H9 (cell line): ENCODE results near the gene PLIN3. TPM values are rescaled to one million over a fixed set of nuclear protein-coding genes. Genes with fewer than 3 reads are reported as not detected.
A peak's percentile ranks its signal among the peaks of the same experiment; 100 is the strongest.

Source experiments
- DNase-seq: peaks from one replicate; pipeline ENCODE4 v3.0.0-alpha.2; 2017
- H2AFZ ChIP-seq: one replicate; pipeline ENCODE4 v1.6.1; 2013; ENCODE audit warnings: mild to moderate bottlenecking, low read length, control low read depth, moderate library complexity
- H2AK5ac ChIP-seq: 2 replicates; pipeline ENCODE4 v1.6.1; 2013; ENCODE audit warnings: low read length, control low read depth, mixed read lengths; ENCODE audit not compliant: insufficient read length
- H2BK120ac ChIP-seq: one replicate; pipeline ENCODE4 v1.6.1; 2013; ENCODE audit warnings: low read depth, mild to moderate bottlenecking, low read length, control low read depth, inconsistent platforms; ENCODE audit not compliant: poor library complexity, severe bottlenecking
- H2BK12ac ChIP-seq: 2 replicates; pipeline ENCODE4 v1.6.1; 2013; ENCODE audit warnings: low read length, control low read depth, mixed read lengths, low read depth; ENCODE audit not compliant: insufficient read length
- H2BK15ac ChIP-seq: 2 replicates; pipeline ENCODE4 v1.6.1; 2013; ENCODE audit warnings: low read depth, low read length, control low read depth
- H2BK20ac ChIP-seq: one replicate; pipeline ENCODE4 v1.6.1; 2013; ENCODE audit warnings: low read depth, mild to moderate bottlenecking, low read length, control low read depth, inconsistent platforms; ENCODE audit not compliant: poor library complexity, severe bottlenecking
- H2BK5ac ChIP-seq: 2 replicates; pipeline ENCODE4 v1.6.1; 2013; ENCODE audit warnings: low read length, control low read depth, mixed read lengths; ENCODE audit not compliant: insufficient read length
- H3K14ac ChIP-seq: 2 replicates; pipeline ENCODE4 v1.6.1; 2013; ENCODE audit warnings: low read length, control low read depth; ENCODE audit not compliant: insufficient read depth
- H3K18ac ChIP-seq: 2 replicates; pipeline ENCODE4 v1.6.1; 2013; ENCODE audit warnings: low read depth, mild to moderate bottlenecking, mixed read lengths, low read length, control low read depth; ENCODE audit not compliant: insufficient read length
- H3K23ac ChIP-seq: 2 replicates; pipeline ENCODE4 v1.6.1; 2013; ENCODE audit warnings: low read length, control low read depth, mixed read lengths, low read depth; ENCODE audit not compliant: insufficient read length
- H3K23me2 ChIP-seq: 2 replicates; pipeline ENCODE4 v1.6.1; 2013; ENCODE audit warnings: low read depth, mild to moderate bottlenecking, mixed read lengths, low read length, control low read depth; ENCODE audit not compliant: insufficient read length, poor library complexity, severe bottlenecking
- H3K27ac ChIP-seq: 2 replicates; pipeline ENCODE4 v1.5.1; 2013; ENCODE audit warnings: low read length, control low read depth, mixed read lengths, low read depth; ENCODE audit not compliant: insufficient read length
- H3K27me3 ChIP-seq: 2 replicates; pipeline ENCODE4 v1.6.1; 2013; ENCODE audit warnings: low read length, control low read depth, inconsistent platforms; ENCODE audit not compliant: insufficient read depth
- H3K4ac ChIP-seq: 2 replicates; pipeline ENCODE4 v1.6.1; 2013; ENCODE audit warnings: low read depth, mild to moderate bottlenecking, control low read depth, inconsistent platforms, low read length, moderate library complexity
- H3K4me1 ChIP-seq: 2 replicates; pipeline ENCODE4 v1.6.1; 2013; ENCODE audit warnings: low read length, control low read depth, inconsistent platforms; ENCODE audit not compliant: insufficient read depth
- H3K4me2 ChIP-seq: 2 replicates; pipeline ENCODE4 v1.6.1; 2013; ENCODE audit warnings: low read length, control low read depth, mixed read lengths; ENCODE audit not compliant: insufficient read length, insufficient read depth
- H3K56ac ChIP-seq: 2 replicates; pipeline ENCODE4 v1.6.1; 2013; ENCODE audit warnings: low read depth, mild to moderate bottlenecking, mixed read lengths, low read length, control low read depth; ENCODE audit not compliant: insufficient read length
- H3K79me1 ChIP-seq: 2 replicates; pipeline ENCODE4 v1.6.1; 2013; ENCODE audit warnings: low read depth, mild to moderate bottlenecking, moderate library complexity, low read length, control low read depth, inconsistent platforms; ENCODE audit not compliant: insufficient read depth, poor library complexity, severe bottlenecking
- H3K79me2 ChIP-seq: 2 replicates; pipeline ENCODE4 v1.6.1; 2013; ENCODE audit warnings: low read length, control low read depth, inconsistent platforms; ENCODE audit not compliant: insufficient read depth
- H3K9ac ChIP-seq: 2 replicates; pipeline ENCODE4 v1.6.1; 2013; ENCODE audit warnings: low read length, control low read depth, mixed read lengths; ENCODE audit not compliant: insufficient read length; ENCODE audit errors: extremely low read depth
- H3K9me3 ChIP-seq: one replicate; pipeline ENCODE4 v1.6.1; 2013; ENCODE audit warnings: low read depth, low read length, inconsistent platforms; ENCODE audit not compliant: control insufficient read depth
- H3T11ph ChIP-seq: one replicate; pipeline ENCODE4 v1.6.1; 2013; ENCODE audit warnings: mild to moderate bottlenecking, low read length, control low read depth, inconsistent platforms
- H4K20me1 ChIP-seq: one replicate; pipeline ENCODE4 v1.6.1; 2013; ENCODE audit not compliant: control insufficient read depth, insufficient read length, insufficient read depth
- H4K5ac ChIP-seq: 2 replicates; pipeline ENCODE4 v1.6.1; 2013; ENCODE audit warnings: low read depth, mild to moderate bottlenecking, mixed read lengths, low read length, control low read depth; ENCODE audit not compliant: insufficient read length
- H4K8ac ChIP-seq: replicated peaks from 2 replicates; pipeline ENCODE4 v1.6.1; 2013; ENCODE audit warnings: low read length, control low read depth, mixed read lengths, low read depth; ENCODE audit not compliant: insufficient read length
- H4K91ac ChIP-seq: 2 replicates; pipeline ENCODE4 v1.6.1; 2013; ENCODE audit warnings: low read depth, mild to moderate bottlenecking, moderate library complexity, mixed read lengths, low read length, control low read depth; ENCODE audit not compliant: insufficient read length
- H3K27ac Mint-ChIP-seq, 3 experiments: 2 replicates in 2 of 3; 3 replicates in 1 of 3; pipeline ENCODE4 v1.8.0; 2020 to 2021; ENCODE audit warnings: mixed read lengths in 3 of 3, mild to moderate bottlenecking in 1 of 3, moderate library complexity in 1 of 3
- H3K27me3 Mint-ChIP-seq: 2 replicates; pipeline ENCODE4 v1.8.0; 2021; ENCODE audit warnings: low read depth, mild to moderate bottlenecking, moderate library complexity, mixed read lengths
- H3K36me3 Mint-ChIP-seq, 3 experiments: 2 replicates in 2 of 3; 3 replicates in 1 of 3; pipeline ENCODE4 v1.8.0; 2020 to 2021; ENCODE audit warnings: low read depth in 3 of 3, mixed read lengths in 3 of 3; ENCODE audit not compliant: insufficient read depth in 1 of 3
- H3K4me1 Mint-ChIP-seq, 2 experiments: 2 replicates each; pipeline ENCODE4 v1.8.0; 2020; ENCODE audit warnings: mixed read lengths in 2 of 2
- H3K4me3 Mint-ChIP-seq, 2 experiments: 2 replicates in 1 of 2; 3 replicates in 1 of 2; pipeline ENCODE4 v1.8.0; 2020 to 2021; ENCODE audit warnings: mild to moderate bottlenecking in 2 of 2, mixed read lengths in 2 of 2, moderate library complexity in 1 of 2
- H3K9me3 Mint-ChIP-seq, 2 experiments: 2 replicates in 1 of 2; 3 replicates in 1 of 2; pipeline ENCODE4 v1.8.0; 2020; ENCODE audit warnings: mild to moderate bottlenecking in 2 of 2, mixed read lengths in 2 of 2, moderate library complexity in 1 of 2
- WGBS: extraction: QIAGEN DNeasy Blood & Tissue Kit; methylation state at CpG from one replicate; pipeline ENCODE4 v1.1.7; 2013; ENCODE audit warnings: missing lambda C conversion rate, low lambda C conversion rate, mixed read lengths; ENCODE audit not compliant: insufficient read length; ENCODE audit errors: extremely low coverage; 5-methylcytosine and 5-hydroxymethylcytosine counted together
- total RNA-seq: library from RNA; stranded (reverse); gene quantifications from 2 replicates; pipeline ENCODE4 v1.2.1, GENCODE V29; 2021
- TF ChIP-seq, protein P1 (sequence below): fragments of 200-600 bp; sonication (generic); conservative IDR thresholded peaks from 3 replicates; pipeline ENCODE4 v1.8.0; 2021; ENCODE audit warnings: antibody characterized with exemption, mild to moderate bottlenecking

The PLIN3 gene
- total RNA-seq, 1 experiment from 2014 or later = 61.8 TPM

DNA sequence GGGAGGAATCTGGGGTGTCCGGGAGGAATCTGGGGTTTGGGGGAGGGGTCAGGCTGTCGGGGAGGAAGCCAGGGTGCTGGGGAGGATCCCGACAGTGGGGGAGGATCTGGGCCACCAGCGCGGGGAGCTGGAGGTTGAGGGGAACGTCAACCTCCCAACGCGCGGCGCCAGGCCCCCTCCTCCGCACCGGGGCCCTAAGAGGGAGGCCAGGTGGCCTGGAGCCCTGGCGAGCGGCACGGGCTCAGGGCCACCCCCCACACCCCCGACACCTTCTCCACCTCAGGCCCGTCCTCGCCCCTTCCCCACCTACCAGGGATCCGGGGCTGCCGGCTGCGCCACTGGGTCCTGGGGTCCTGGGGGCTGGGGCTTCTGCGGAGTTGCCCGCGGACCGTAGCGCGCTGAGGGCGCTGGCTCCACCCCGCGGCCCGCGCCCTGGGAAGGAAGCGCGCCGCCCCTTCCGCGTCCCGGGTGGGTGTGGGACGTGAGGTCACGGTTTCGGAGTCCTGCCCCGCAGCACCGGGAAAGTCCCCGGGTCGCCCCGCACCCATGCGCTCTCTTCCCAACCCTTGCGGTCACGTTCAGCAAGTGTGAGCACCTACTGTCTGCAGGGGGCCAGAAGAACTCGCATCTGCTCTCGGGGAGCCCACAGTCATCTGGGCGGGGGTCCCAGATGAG, 36.0 kb downstream of the PLIN3 start, which contains the start of gene TICAM1:
Gene TICAM1 (minus strand): TSS at position 409 of the 675 bp plus-strand sequence. CDS start 13,335 bp downstream, outside the sequence.
- Histone ChIP-seq H4K20me1 (no peaks in the 10 kb centered on the region), H3K14ac (peak within 1 kb of the TSS; percentile 88), H3T11ph (no peak within 1 kb of the TSS), H2AK5ac (no peak within 1 kb of the TSS), H3K18ac (peak within 1 kb of the TSS; percentile 21), H4K8ac (no peak within 1 kb of the TSS), H2AFZ (no peak within 1 kb of the TSS), H3K56ac (no peak within 1 kb of the TSS), H2BK5ac (no peak within 1 kb of the TSS), H3K4ac (no peak within 1 kb of the TSS), H3K9me3 (no peaks in the 10 kb centered on the region), H2BK12ac (no peak within 1 kb of the TSS), H2BK120ac (no peak within 1 kb of the TSS), H3K27me3 (peaks cover 5% of the 10 kb centered on the region; the same call in 1 of the 2 replicates), H4K5ac (no peak within 1 kb of the TSS), H2BK15ac (no peak within 1 kb of the TSS; the same call in 1 of the 2 replicates), H3K27ac (no peak within 1 kb of the TSS), H3K4me2 (peak within 1 kb of the TSS; percentile 88), H4K91ac (no peak within 1 kb of the TSS), H3K79me1 (no peaks in the 10 kb centered on the region), H2BK20ac (no peak within 1 kb of the TSS), H3K23me2 (peaks cover 8% of the 10 kb centered on the region), H3K79me2 (no peaks in the 10 kb centered on the region), H3K9ac (no peak within 1 kb of the TSS), H3K23ac (no peak within 1 kb of the TSS), H3K4me1 (no peaks in the 10 kb centered on the region)
- TF ChIP-seq, protein P1, sequence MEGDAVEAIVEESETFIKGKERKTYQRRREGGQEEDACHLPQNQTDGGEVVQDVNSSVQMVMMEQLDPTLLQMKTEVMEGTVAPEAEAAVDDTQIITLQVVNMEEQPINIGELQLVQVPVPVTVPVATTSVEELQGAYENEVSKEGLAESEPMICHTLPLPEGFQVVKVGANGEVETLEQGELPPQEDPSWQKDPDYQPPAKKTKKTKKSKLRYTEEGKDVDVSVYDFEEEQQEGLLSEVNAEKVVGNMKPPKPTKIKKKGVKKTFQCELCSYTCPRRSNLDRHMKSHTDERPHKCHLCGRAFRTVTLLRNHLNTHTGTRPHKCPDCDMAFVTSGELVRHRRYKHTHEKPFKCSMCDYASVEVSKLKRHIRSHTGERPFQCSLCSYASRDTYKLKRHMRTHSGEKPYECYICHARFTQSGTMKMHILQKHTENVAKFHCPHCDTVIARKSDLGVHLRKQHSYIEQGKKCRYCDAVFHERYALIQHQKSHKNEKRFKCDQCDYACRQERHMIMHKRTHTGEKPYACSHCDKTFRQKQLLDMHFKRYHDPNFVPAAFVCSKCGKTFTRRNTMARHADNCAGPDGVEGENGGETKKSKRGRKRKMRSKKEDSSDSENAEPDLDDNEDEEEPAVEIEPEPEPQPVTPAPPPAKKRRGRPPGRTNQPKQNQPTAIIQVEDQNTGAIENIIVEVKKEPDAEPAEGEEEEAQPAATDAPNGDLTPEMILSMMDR = no peak
- Mint-ChIP-seq H3K4me3 (peak within 1 kb of the TSS; percentile 60 to 75), H3K27me3 (peaks cover 30% of the 10 kb centered on the region), H3K4me1 (peaks cover 0 to 6% of the 10 kb centered on the region in 2 experiments; a peak in 1 of 4 replicates), H3K36me3 (no peaks in the 10 kb centered on the region), H3K9me3 (peaks cover 0 to 6% of the 10 kb centered on the region in 2 experiments; a peak in 2 of 5 replicates), H3K27ac (no peak within 1 kb of the TSS; a peak in 1 of 7 replicates)
- WGBS = no CpG with 5 or more reads among the region's 52 CpGs
- no peak for DNase-seq
